K562 (cell line): ENCODE measurements around the gene EPHX1. TPM values are rescaled to one million over a fixed set of nuclear protein-coding genes. Genes with fewer than 3 reads are reported as not detected.

ENCODE experiments used
- CBFB ChIP-seq: sonication (generic); formaldehyde crosslinking; IDR thresholded peaks from 2 replicates; pipeline ENCODE4 v1.4.0; 2020; ENCODE audit warnings: mild to moderate bottlenecking, missing genetic modification reagents
- COPS2 ChIP-seq: fragments of 450-650 bp; conservative IDR thresholded peaks from 2 replicates; pipeline ENCODE4 v1.6.1; 2016; ENCODE audit warnings: mild to moderate bottlenecking, moderate library complexity
- CXXC5 ChIP-seq: fragments of 250-450 bp; sonication (Bioruptor Pico); IDR thresholded peaks from 2 replicates; pipeline ENCODE4 v1.8.0; 2022; ENCODE audit warnings: inconsistent platforms, mild to moderate bottlenecking, moderate library complexity
- ELK1 ChIP-seq: sonication (generic); formaldehyde crosslinking; IDR thresholded peaks from 2 replicates; pipeline ENCODE4 v1.8.1; 2022; ENCODE audit warnings: missing genetic modification reagents
- HNRNPK ChIP-seq: fragments of 200-400 bp; formaldehyde crosslinking; IDR thresholded peaks from one replicate; pipeline ENCODE4 v1.6.1; 2018; ENCODE audit warnings: mild to moderate bottlenecking, low read depth, low read length; ENCODE audit not compliant: poor library complexity, severe bottlenecking
- MECOM ChIP-seq: fragments of 250-450 bp; sonication (Bioruptor Pico); IDR thresholded peaks from 2 replicates; pipeline ENCODE4 v1.8.0; 2022; ENCODE audit warnings: inconsistent platforms
- PTRF ChIP-seq: fragments of 450-650 bp; IDR thresholded peaks from 2 replicates; pipeline ENCODE4 v1.6.1; 2016; ENCODE audit warnings: mild to moderate bottlenecking, missing genetic modification characterization, missing compliant biosample characterization
- PTTG1 ChIP-seq: fragments of 450-650 bp; IDR thresholded peaks from 2 replicates; pipeline ENCODE4 v1.6.1; 2016; ENCODE audit warnings: low read depth, mild to moderate bottlenecking, missing genetic modification characterization, missing compliant biosample characterization
- RBM17 ChIP-seq: fragments of 200-400 bp; formaldehyde crosslinking; IDR thresholded peaks from 2 replicates; pipeline ENCODE4 v1.6.1; 2017; ENCODE audit warnings: low read depth, mild to moderate bottlenecking, low read length, borderline replicate concordance
- SIN3A ChIP-seq, 2 experiments: fragments of 150-350 bp in 1 of 2; IDR thresholded peaks; 2 replicates each; pipeline ENCODE4 v1.6.1; 2011 to 2016; ENCODE audit warnings: borderline replicate concordance in 2 of 2, low read depth in 2 of 2, low read length in 2 of 2, mild to moderate bottlenecking in 2 of 2, moderate library complexity in 2 of 2; ENCODE audit not compliant: control insufficient read depth in 1 of 2
- SOX6 ChIP-seq: fragments of 450-650 bp; IDR thresholded peaks from 2 replicates; pipeline ENCODE4 v1.6.1; 2014; ENCODE audit warnings: mild to moderate bottlenecking
- TRIM28 ChIP-seq: fragments of 450-650 bp; IDR thresholded peaks from 2 replicates; pipeline ENCODE4 v1.6.1; 2017
- ZKSCAN3 ChIP-seq: fragments of 250-450 bp; sonication (Bioruptor Pico); IDR thresholded peaks from 2 replicates; pipeline ENCODE4 v1.4.0; 2020
- ZNF232 ChIP-seq: sonication (generic); formaldehyde crosslinking; IDR thresholded peaks from 2 replicates; pipeline ENCODE4 v1.8.0; 2022; ENCODE audit warnings: mild to moderate bottlenecking, missing genetic modification reagents
- ZNF407 ChIP-seq: fragments of 450-650 bp; IDR thresholded peaks from 2 replicates; pipeline ENCODE4 v1.6.1; 2016; ENCODE audit warnings: low read depth
- polyA plus RNA-seq, 8 experiments: library from polyadenylated mRNA; depleted of rRNA in 4 of 8; stranded (reverse) in 5 of 8; unstranded in 3 of 8; fragments of >200 nt; fragmentation: Nextera tagmentation in 2 of 8; fragmentation: Illumina TruSeq in 1 of 8; extraction: Ambion mirVana in 2 of 8; extraction: Trizol in 1 of 8; gene quantifications; 2 replicates each; pipeline versions ENCODE4 v1.2.1 to v1.2.3, GENCODE V29; 2011 to 2014; ENCODE audit warnings: inconsistent platforms in 1 of 8, missing spikeins in 1 of 8
- total RNA-seq, 7 experiments: library from RNA; depleted of rRNA in 6 of 7; stranded (reverse); fragments of >200 nt in 6 of 7; fragmentation: Illumina TruSeq in 2 of 7; extraction: Trizol in 2 of 7; gene quantifications; 2 replicates each; pipeline versions ENCODE4 v1.2.1 to v1.2.3, GENCODE V29; 2011 to 2021; ENCODE audit warnings: low replicate concordance in 1 of 7
- TF ChIP-seq, protein P1 (sequence below), 2 experiments: fragments of 450-650 bp in 1 of 2; IDR thresholded peaks; 2 replicates each; pipeline ENCODE4 v1.6.1; 2011 to 2017; ENCODE audit warnings: low read depth in 2 of 2, antibody characterized with exemption in 1 of 2, borderline replicate concordance in 1 of 2, low read length in 1 of 2, mild to moderate bottlenecking in 1 of 2, mixed read lengths in 1 of 2; ENCODE audit not compliant: control insufficient read depth in 1 of 2

Gene EPHX1
- total and polyA plus RNA-seq, 9 of the 15 experiments (the other 6 are each of a cell fraction or from before 2014, with no cell fraction given), result 0.21 to 27.0 (median 6.7) TPM

GRCh38 chr1:225809842-225810578, at the start of gene EPHX1 (continued):
- TF ChIP-seq ZNF407 (no peak), CXXC5 (CRISPR knock-in tag) (peak; percentile 79), ELK1 (CRISPR knock-in tag) (no peak), SOX6 (no peak), PTTG1 (tag) (no peak), RBM17 (no peak), MECOM (no peak), COPS2 (no peak), SIN3A (IDR thresholded peaks at IDR 0.05; ENCODE audit: borderline replicate concordance in 2 of 2, control insufficient read depth in 1 of 2, low read depth in 2 of 2, low read length in 2 of 2) (no peak; a peak in 1 of 4 replicates), PTRF (no peak), TRIM28 (no peak), ZKSCAN3 (CRISPR knock-in tag) (no peak), HNRNPK (no peak), ZNF232 (CRISPR knock-in tag) (no peak), CBFB (CRISPR knock-in tag) (no peak)
- TF ChIP-seq, protein P1, sequence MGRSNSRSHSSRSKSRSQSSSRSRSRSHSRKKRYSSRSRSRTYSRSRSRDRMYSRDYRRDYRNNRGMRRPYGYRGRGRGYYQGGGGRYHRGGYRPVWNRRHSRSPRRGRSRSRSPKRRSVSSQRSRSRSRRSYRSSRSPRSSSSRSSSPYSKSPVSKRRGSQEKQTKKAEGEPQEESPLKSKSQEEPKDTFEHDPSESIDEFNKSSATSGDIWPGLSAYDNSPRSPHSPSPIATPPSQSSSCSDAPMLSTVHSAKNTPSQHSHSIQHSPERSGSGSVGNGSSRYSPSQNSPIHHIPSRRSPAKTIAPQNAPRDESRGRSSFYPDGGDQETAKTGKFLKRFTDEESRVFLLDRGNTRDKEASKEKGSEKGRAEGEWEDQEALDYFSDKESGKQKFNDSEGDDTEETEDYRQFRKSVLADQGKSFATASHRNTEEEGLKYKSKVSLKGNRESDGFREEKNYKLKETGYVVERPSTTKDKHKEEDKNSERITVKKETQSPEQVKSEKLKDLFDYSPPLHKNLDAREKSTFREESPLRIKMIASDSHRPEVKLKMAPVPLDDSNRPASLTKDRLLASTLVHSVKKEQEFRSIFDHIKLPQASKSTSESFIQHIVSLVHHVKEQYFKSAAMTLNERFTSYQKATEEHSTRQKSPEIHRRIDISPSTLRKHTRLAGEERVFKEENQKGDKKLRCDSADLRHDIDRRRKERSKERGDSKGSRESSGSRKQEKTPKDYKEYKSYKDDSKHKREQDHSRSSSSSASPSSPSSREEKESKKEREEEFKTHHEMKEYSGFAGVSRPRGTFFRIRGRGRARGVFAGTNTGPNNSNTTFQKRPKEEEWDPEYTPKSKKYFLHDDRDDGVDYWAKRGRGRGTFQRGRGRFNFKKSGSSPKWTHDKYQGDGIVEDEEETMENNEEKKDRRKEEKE (IDR thresholded peaks at IDR 0.05; ENCODE audit: borderline replicate concordance in 1 of 2, control insufficient read depth in 1 of 2, low read depth in 2 of 2, low read length in 1 of 2), result no peak
